ENCODE data around the gene RAB5IF. TPM values are rescaled to one million over a fixed set of nuclear protein-coding genes. Genes with fewer than 3 reads are reported as not detected.

The RAB5IF gene
- total and polyA plus RNA-seq, 9 of the 15 experiments (the other 6 are each of a cell fraction or from before 2014, with no cell fraction given) = 26.5 to 198 (median 134) TPM

DNA sequence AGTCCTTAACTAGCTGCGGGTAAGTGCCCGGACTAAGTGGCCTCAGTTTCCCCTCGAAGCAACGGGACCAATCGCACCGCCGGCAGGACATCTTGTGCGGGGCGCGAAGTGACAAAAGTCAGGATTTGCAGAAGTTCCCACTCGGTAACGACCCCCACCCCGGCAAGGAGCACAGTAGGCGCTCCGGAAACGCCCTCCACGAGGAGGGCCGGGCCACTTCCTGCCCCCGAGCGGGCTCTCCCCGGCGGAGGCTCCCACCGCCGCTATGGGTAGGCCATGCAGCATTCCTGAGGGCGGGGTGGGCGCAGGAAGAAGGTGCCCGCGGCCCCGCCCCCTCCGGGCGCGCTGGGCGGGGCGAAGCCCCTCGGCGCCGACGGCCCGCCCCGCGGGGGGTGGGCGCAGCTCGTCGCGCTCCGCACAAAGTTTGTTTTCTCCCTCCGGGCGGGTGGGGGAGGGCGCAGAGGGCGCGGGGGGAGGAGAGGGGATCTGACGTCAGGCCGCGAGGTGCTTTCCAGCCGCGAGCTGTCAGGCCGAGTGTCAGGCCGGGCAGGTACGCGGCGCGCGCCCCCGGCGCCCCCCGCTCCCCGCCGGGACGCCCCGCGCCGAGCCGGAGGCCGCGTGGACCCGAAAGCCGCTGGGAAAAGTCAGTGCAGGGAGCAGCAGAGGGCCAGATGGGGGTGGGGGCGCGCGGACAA lies 32.3 kb upstream of the RAB5IF start, which contains the start of gene TGIF2 (continued):
- TF ChIP-seq FOXA3 (CRISPR knock-in tag; conservative IDR thresholded peaks at IDR 0.05 in 1 of 2, IDR thresholded peaks at IDR 0.05 in 1 of 2) (0 out of 4 replicates have a peak, but pooled peaks of 1 of the 2 experiments have one; percentile 42), ZNF212 (CRISPR knock-in tag; IDR thresholded peaks at IDR 0.05) (no peak), CXXC5 (CRISPR knock-in tag; IDR thresholded peaks at IDR 0.05) (peak; percentile 70), HDGF (IDR thresholded peaks at IDR 0.05) (no peak), MEIS2 (IDR thresholded peaks at IDR 0.05; ENCODE audit: partially characterized antibody) (no peak), CTBP1 (IDR thresholded peaks at IDR 0.05; ENCODE audit: borderline replicate concordance) (peak; percentile 63; the same call in 1 of the 2 replicates), KLF1 (tag; IDR thresholded peaks at IDR 0.05) (peak; percentile 66; the same call in 1 of the 2 replicates), KDM4B (IDR thresholded peaks at IDR 0.05; ENCODE audit: borderline replicate concordance in 2 of 2, low read depth in 1 of 2) (no peak; a peak in 1 of 4 replicates), ZNF589 (CRISPR knock-in tag; IDR thresholded peaks at IDR 0.05; ENCODE audit: low read depth) (no peak)
- TF ChIP-seq, protein P1, sequence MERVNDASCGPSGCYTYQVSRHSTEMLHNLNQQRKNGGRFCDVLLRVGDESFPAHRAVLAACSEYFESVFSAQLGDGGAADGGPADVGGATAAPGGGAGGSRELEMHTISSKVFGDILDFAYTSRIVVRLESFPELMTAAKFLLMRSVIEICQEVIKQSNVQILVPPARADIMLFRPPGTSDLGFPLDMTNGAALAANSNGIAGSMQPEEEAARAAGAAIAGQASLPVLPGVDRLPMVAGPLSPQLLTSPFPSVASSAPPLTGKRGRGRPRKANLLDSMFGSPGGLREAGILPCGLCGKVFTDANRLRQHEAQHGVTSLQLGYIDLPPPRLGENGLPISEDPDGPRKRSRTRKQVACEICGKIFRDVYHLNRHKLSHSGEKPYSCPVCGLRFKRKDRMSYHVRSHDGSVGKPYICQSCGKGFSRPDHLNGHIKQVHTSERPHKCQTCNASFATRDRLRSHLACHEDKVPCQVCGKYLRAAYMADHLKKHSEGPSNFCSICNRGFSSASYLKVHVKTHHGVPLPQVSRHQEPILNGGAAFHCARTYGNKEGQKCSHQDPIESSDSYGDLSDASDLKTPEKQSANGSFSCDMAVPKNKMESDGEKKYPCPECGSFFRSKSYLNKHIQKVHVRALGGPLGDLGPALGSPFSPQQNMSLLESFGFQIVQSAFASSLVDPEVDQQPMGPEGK (CRISPR knock-in tag; IDR thresholded peaks at IDR 0.05; ENCODE audit: borderline replicate concordance) = no peak
- TF ChIP-seq, protein P2, sequence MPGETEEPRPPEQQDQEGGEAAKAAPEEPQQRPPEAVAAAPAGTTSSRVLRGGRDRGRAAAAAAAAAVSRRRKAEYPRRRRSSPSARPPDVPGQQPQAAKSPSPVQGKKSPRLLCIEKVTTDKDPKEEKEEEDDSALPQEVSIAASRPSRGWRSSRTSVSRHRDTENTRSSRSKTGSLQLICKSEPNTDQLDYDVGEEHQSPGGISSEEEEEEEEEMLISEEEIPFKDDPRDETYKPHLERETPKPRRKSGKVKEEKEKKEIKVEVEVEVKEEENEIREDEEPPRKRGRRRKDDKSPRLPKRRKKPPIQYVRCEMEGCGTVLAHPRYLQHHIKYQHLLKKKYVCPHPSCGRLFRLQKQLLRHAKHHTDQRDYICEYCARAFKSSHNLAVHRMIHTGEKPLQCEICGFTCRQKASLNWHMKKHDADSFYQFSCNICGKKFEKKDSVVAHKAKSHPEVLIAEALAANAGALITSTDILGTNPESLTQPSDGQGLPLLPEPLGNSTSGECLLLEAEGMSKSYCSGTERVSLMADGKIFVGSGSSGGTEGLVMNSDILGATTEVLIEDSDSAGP (CRISPR knock-in tag; IDR thresholded peaks at IDR 0.05) = peak; percentile 50; the same call in 1 of the 2 replicates
- TF ChIP-seq, protein P3, sequence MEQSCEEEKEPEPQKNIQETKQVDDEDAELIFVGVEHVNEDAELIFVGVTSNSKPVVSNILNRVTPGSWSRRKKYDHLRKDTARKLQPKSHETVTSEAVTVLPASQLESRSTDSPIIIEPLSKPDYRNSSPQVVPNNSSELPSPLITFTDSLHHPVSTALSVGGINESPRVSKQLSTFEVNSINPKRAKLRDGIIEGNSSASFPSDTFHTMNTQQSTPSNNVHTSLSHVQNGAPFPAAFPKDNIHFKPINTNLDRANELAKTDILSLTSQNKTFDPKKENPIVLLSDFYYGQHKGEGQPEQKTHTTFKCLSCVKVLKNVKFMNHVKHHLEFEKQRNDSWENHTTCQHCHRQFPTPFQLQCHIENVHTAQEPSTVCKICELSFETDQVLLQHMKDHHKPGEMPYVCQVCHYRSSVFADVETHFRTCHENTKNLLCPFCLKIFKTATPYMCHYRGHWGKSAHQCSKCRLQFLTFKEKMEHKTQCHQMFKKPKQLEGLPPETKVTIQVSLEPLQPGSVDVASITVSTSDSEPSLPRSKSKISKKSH (CRISPR knock-in tag; IDR thresholded peaks at IDR 0.05) = no peak
- TF ChIP-seq, protein P4, sequence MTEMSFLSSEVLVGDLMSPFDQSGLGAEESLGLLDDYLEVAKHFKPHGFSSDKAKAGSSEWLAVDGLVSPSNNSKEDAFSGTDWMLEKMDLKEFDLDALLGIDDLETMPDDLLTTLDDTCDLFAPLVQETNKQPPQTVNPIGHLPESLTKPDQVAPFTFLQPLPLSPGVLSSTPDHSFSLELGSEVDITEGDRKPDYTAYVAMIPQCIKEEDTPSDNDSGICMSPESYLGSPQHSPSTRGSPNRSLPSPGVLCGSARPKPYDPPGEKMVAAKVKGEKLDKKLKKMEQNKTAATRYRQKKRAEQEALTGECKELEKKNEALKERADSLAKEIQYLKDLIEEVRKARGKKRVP (CRISPR knock-in tag; IDR thresholded peaks at IDR 0.05) = no peak

Data from K562 (cell line).